Measurements from ENCODE around the gene UNC13A.
"Not testable (repeated sequence)": the region's sequence is repeated elsewhere in the genome, so short reads cannot be mapped to it uniquely, and the experiment has no call there.

DNA sequence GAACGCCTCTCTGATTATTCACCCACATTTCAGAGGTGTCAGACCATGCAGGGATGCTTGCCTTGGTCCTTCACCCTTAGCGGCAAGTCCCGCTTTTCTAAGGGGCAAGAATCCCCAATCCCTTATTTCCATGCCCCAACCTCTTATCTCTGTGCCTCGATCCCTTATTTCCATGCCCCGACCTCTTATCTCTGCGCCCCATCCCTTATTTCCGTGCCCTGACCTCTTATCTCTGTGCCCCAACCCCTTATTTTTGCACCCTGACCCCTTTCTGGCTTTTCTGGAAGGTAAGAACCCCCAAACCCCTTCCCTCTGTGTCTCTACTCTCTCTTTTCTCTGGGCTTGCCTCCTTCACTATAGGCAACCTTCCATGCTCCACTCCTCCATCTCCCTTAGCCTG is 93.9 kb downstream of the UNC13A start:
- TF ChIP-seq POLR2A, CTCF (IDR thresholded peaks at IDR 0.05): not testable (repeated sequence)

Data from adrenal gland (tissue), 5 donors.